Trophoblast cell (in vitro differentiated cells and primary cell): ENCODE results near the gene ZNF677.
"Not testable (repeated sequence)": the region's sequence is repeated elsewhere in the genome, so short reads cannot be mapped to it uniquely, and the experiment has no call there.

Experiments used
- DNase-seq, 2 donors: peaks; one replicate each; pipeline ENCODE4 v3.0.0-alpha.2; 2016
- H2AFZ ChIP-seq: 2 replicates; pipeline ENCODE4 v1.6.1; 2013; ENCODE audit warnings: low read length, moderate library complexity, mild to moderate bottlenecking; ENCODE audit not compliant: insufficient read depth, poor library complexity
- H2AK5ac ChIP-seq: 2 replicates; pipeline ENCODE4 v1.6.1; 2013; ENCODE audit warnings: mild to moderate bottlenecking, low read length
- H2BK120ac ChIP-seq: 2 replicates; pipeline ENCODE4 v1.6.1; 2013; ENCODE audit warnings: low read length, mild to moderate bottlenecking, moderate library complexity; ENCODE audit not compliant: insufficient read depth, poor library complexity
- H2BK12ac ChIP-seq: 2 replicates; pipeline ENCODE4 v1.6.1; 2013; ENCODE audit warnings: mild to moderate bottlenecking, low read length, moderate library complexity
- H2BK5ac ChIP-seq: 2 replicates; pipeline ENCODE4 v1.6.1; 2013; ENCODE audit warnings: low read length, low read depth, moderate library complexity, mild to moderate bottlenecking; ENCODE audit not compliant: poor library complexity
- H3K14ac ChIP-seq: 2 replicates; pipeline ENCODE4 v1.6.1; 2013; ENCODE audit warnings: mild to moderate bottlenecking, low read length
- H3K18ac ChIP-seq: 2 replicates; pipeline ENCODE4 v1.6.1; 2013; ENCODE audit warnings: mild to moderate bottlenecking, low read length
- H3K23ac ChIP-seq: 2 replicates; pipeline ENCODE4 v1.6.1; 2013; ENCODE audit warnings: low read length
- H3K27ac ChIP-seq: 2 replicates; pipeline ENCODE4 v1.5.1; 2013; ENCODE audit warnings: low read depth, mild to moderate bottlenecking, inconsistent platforms, low read length, moderate library complexity
- H3K27me3 ChIP-seq: 2 replicates; pipeline ENCODE4 v1.6.1; 2013; ENCODE audit warnings: inconsistent platforms, mild to moderate bottlenecking, low read length, moderate library complexity; ENCODE audit not compliant: insufficient read depth
- H3K36me3 ChIP-seq, 2 experiments: 1 replicate in 1 of 2; 2 replicates in 1 of 2; pipeline ENCODE4 v1.6.1; 2013; ENCODE audit warnings: low read length in 2 of 2, mild to moderate bottlenecking in 2 of 2, moderate library complexity in 1 of 2; ENCODE audit not compliant: insufficient read depth in 2 of 2, control insufficient read depth in 1 of 2
- H3K4ac ChIP-seq: 2 replicates; pipeline ENCODE4 v1.6.1; 2013; ENCODE audit warnings: low read depth, mild to moderate bottlenecking, low read length, moderate library complexity
- H3K4me1 ChIP-seq, 2 experiments: 1 replicate in 1 of 2; 2 replicates in 1 of 2; pipeline ENCODE4 v1.6.1; 2013; ENCODE audit warnings: low read length in 2 of 2, mild to moderate bottlenecking in 2 of 2, moderate library complexity in 1 of 2; ENCODE audit not compliant: insufficient read depth in 2 of 2, control insufficient read depth in 1 of 2
- H3K4me2 ChIP-seq: 2 replicates; pipeline ENCODE4 v1.6.1; 2013; ENCODE audit warnings: inconsistent platforms, mild to moderate bottlenecking, low read length, moderate library complexity
- H3K4me3 ChIP-seq: 2 replicates; pipeline ENCODE4 v1.5.1; 2013; ENCODE audit warnings: mild to moderate bottlenecking, low read depth, low read length, inconsistent platforms
- H3K79me1 ChIP-seq: one replicate; pipeline ENCODE4 v1.6.1; 2013; ENCODE audit warnings: low read length
- H3K79me2 ChIP-seq: 2 replicates; pipeline ENCODE4 v1.6.1; 2013; ENCODE audit warnings: low read length, mild to moderate bottlenecking; ENCODE audit not compliant: control insufficient read depth, insufficient read depth, poor library complexity
- H3K9ac ChIP-seq: 2 replicates; pipeline ENCODE4 v1.6.1; 2013; ENCODE audit warnings: mild to moderate bottlenecking, low read length
- H3K9me3 ChIP-seq: 2 replicates; pipeline ENCODE4 v1.6.1; 2013; ENCODE audit warnings: low read depth, mild to moderate bottlenecking, control low read depth, inconsistent platforms, low read length; ENCODE audit not compliant: insufficient read depth
- H4K12ac ChIP-seq: 2 replicates; pipeline ENCODE4 v1.6.1; 2013; ENCODE audit warnings: low read depth, mild to moderate bottlenecking, low read length, moderate library complexity
- H4K8ac ChIP-seq: 2 replicates; pipeline ENCODE4 v1.6.1; 2013; ENCODE audit warnings: low read depth, mild to moderate bottlenecking, low read length, moderate library complexity
- H4K91ac ChIP-seq: one replicate; pipeline ENCODE4 v1.6.1; 2013; ENCODE audit warnings: low read depth, mild to moderate bottlenecking, low read length, moderate library complexity
- WGBS: extraction: QIAGEN DNeasy Blood & Tissue Kit; methylation state at CpG from one replicate; pipeline ENCODE4 v1.1.7; 2013; ENCODE audit warnings: missing lambda C conversion rate; ENCODE audit not compliant: insufficient read length, insufficient coverage; ENCODE audit errors: extremely low coverage; 5-methylcytosine and 5-hydroxymethylcytosine counted together

Gene ZNF677

DNA sequence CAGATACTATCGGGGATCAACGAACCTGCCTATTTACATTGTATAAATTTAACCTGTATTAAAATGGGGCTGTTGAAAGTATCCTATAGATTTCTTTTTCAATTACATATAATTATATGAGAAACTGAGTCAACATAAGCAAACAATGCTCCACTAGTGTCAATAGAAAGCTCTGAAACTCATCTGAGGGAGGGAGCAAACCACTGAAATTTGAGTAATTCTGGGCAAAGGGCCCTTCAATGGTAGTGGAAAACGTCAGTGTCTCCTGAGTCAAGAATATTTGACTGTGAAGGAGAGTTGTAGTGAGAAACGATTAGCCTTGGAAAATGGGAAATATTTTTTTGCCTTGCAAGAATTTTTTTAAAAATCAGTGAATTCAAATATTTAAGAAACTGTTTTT, 30.4 kb upstream of the ZNF677 start:
- H3K79me2 ChIP-seq = no peaks in the 10 kb centered on the region
- no peak overlapping the region for H3K4me3 ChIP-seq
- H4K8ac ChIP-seq = no peak overlapping the region
- no peak overlapping the region for H4K91ac ChIP-seq
- no peak overlapping the region for H4K12ac ChIP-seq
- H3K9me3 ChIP-seq = peaks cover 4% of the 10 kb centered on the region
- H2BK5ac ChIP-seq = no peak overlapping the region
- DNase-seq = no peak
- no peak overlapping the region for H2AFZ ChIP-seq
- H3K36me3 ChIP-seq = no peaks in the 10 kb centered on the region
- no peak overlapping the region for H3K4ac ChIP-seq
- H3K27me3 ChIP-seq = no peaks in the 10 kb centered on the region
- H2BK12ac ChIP-seq = no peak overlapping the region
- no peak overlapping the region for H3K18ac ChIP-seq
- no peak overlapping the region for H2BK120ac ChIP-seq
- H3K14ac ChIP-seq = no peak overlapping the region
- H3K27ac ChIP-seq = no peak overlapping the region
- no peaks in the 10 kb centered on the region for H3K4me1 ChIP-seq
- H3K23ac ChIP-seq = no peak overlapping the region
- H3K9ac ChIP-seq = no peak overlapping the region
- no CpG with 5 or more reads among the region's 4 CpGs for WGBS
- no peak overlapping the region for H3K4me2 ChIP-seq
- no peaks in the 10 kb centered on the region for H3K79me1 ChIP-seq
- no peak overlapping the region for H2AK5ac ChIP-seq

DNA sequence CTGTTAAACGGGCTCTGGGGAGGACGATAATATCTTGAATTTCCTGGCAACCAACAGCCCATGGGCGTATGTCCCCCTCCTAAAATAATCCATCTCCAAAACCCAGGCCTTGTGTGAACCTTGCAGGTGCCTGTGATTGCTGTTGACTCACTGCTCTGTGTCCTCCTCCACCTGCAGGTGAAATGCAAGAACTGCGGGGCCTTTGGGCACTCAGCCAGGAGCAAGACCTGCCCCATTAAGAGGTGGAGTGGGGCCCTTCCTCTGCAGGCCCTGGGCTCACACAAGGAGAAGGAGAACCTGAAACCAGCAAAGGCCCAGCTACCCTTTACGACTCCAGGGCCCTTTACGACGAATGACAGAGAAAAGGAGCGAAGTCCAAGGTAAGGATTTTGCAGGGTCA, 27.3 kb upstream of the ZNF677 start:
- no CpG with 5 or more reads among the region's 8 CpGs for WGBS

DNA sequence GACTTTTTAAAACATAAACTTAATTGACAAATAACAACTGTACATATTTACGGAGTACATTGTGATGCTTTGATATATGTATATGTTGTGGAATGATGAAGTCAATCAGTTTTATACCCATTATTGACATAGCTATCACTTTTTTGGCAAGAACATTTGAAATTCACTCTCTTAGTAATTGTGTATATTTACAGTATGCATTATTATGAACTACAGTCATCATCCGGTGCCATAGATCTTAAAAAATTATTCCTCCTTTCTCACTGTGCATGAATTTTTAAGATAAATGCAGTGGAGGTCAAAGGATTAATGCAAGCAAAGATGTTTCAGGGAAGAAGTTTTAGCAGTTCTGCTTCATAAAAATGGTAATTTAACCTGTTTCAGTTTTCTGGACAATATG, 20.8 kb upstream of the ZNF677 start:
- Histone ChIP-seq H3K79me2 (no peaks in the 10 kb centered on the region), H3K23ac (no peak overlapping the region), H3K79me1 (no peaks in the 10 kb centered on the region), H2AK5ac (no peak overlapping the region), H3K27me3 (no peaks in the 10 kb centered on the region), H3K36me3 (no peaks in the 10 kb centered on the region), H3K4me3 (no peak overlapping the region), H3K9ac (no peak overlapping the region), H3K27ac (no peak overlapping the region), H4K8ac (no peak overlapping the region), H3K9me3 (peaks cover 19% of the 10 kb centered on the region), H3K18ac (no peak overlapping the region), H3K14ac (no peak overlapping the region), H2AFZ (no peak overlapping the region), H3K4ac (no peak overlapping the region), H2BK120ac (no peak overlapping the region), H2BK5ac (no peak overlapping the region), H3K4me1 (no peaks in the 10 kb centered on the region), H4K12ac (no peak overlapping the region), H3K4me2 (no peak overlapping the region), H2BK12ac (no peak overlapping the region), H4K91ac (no peak overlapping the region)
- DNase-seq = no peak
- WGBS = no CpG with 5 or more reads among the region's 2 CpGs

More for the DNA sequence above, 27.3 kb upstream of the ZNF677 start:
- H3K23ac ChIP-seq, H3K36me3 ChIP-seq, H3K27ac ChIP-seq, H2BK12ac ChIP-seq, H4K8ac ChIP-seq, H2AK5ac ChIP-seq, H3K14ac ChIP-seq, H3K27me3 ChIP-seq, H4K91ac ChIP-seq, H4K12ac ChIP-seq, H3K9me3 ChIP-seq, H3K4me1 ChIP-seq, H3K79me2 ChIP-seq, DNase-seq, H3K4me3 ChIP-seq, H3K79me1 ChIP-seq, H3K4ac ChIP-seq, H3K18ac ChIP-seq, H2BK5ac ChIP-seq, H3K4me2 ChIP-seq, H2BK120ac ChIP-seq, H2AFZ ChIP-seq, H3K9ac ChIP-seq: not testable (repeated sequence)

DNA sequence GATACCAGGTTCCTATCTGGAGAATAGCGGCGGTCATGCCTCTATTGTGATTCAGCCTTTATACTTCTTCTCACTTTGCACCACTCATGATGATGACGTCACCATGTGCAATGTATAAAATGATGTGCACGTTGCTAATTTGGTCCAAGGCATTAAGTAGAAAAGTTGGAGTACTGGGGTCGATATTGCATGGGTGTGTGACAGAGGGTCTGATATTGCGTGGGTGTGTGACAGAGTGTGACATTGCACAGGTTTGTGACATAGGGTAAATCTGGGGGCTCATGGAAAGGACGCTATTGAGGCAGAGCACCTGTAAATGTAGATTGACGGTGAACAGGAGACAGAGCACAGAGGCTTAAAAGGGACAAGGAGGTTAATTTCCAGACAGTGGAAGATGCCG, 17.4 kb upstream of the ZNF677 start:
- H3K23ac ChIP-seq = no peak overlapping the region
- H3K14ac ChIP-seq = no peak overlapping the region
- no peak overlapping the region for H4K91ac ChIP-seq
- no peaks in the 10 kb centered on the region for H3K79me1 ChIP-seq
- H4K8ac ChIP-seq = no peak overlapping the region
- no peak overlapping the region for H2AFZ ChIP-seq
- no peak overlapping the region for H3K18ac ChIP-seq
- no peak overlapping the region for H3K4me3 ChIP-seq
- H3K27me3 ChIP-seq = no peaks in the 10 kb centered on the region
- WGBS = no CpG with 5 or more reads among the region's 9 CpGs
- no peaks in the 10 kb centered on the region for H3K4me1 ChIP-seq
- H3K79me2 ChIP-seq = no peaks in the 10 kb centered on the region
- H3K4ac ChIP-seq = no peak overlapping the region
- no peak overlapping the region for H4K12ac ChIP-seq
- no peak overlapping the region for H3K4me2 ChIP-seq
- H3K9me3 ChIP-seq = peaks cover 17% of the 10 kb centered on the region
- no peak overlapping the region for H2AK5ac ChIP-seq
- H2BK12ac ChIP-seq = no peak overlapping the region
- H3K9ac ChIP-seq = no peak overlapping the region
- no peak overlapping the region for H3K27ac ChIP-seq
- no peak overlapping the region for H2BK5ac ChIP-seq
- DNase-seq = no peak
- no peak overlapping the region for H2BK120ac ChIP-seq
- no peaks in the 10 kb centered on the region for H3K36me3 ChIP-seq
